ENCODE measurements around the gene TOX4. TPM values are rescaled to one million over a fixed set of nuclear protein-coding genes. Genes with fewer than 3 reads are reported as not detected.

The TOX4 gene
- total RNA-seq, 4 donors from 2014 or later = 28.0 to 45.2 (median 39.9) TPM

DNA sequence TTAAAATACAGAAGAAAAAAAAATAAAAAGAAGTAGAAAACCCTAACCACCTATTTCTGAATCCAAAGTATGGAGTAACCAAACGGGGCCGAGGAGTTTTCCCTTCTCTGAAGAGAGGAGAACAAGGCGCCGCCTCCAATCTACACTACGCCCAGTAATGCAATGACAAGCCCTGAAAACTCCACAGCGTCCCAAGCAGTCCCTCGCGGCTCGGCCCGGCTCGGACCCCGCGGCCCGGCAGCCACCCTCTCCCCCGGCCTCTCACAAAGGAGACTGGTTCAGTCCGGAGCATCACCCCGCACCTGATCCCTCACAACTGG lies 21.4 kb upstream of the TOX4 start:
- 0% methylated on average over 17 of the region's 17 CpGs for WGBS, 2 donors
- H3K36me3 ChIP-seq = peaks cover 0 to 26% (median 0%) of the 10 kb centered on the region in 3 donors
- H3K9me3 ChIP-seq = no peaks in the 10 kb centered on the region
- peaks cover 0 to 34% (median 14%) of the 10 kb centered on the region in 4 donors for H3K4me1 ChIP-seq
- H3K4me3 ChIP-seq = peak overlapping the region; percentile 79 to 93 (median 80)
- peak overlapping the region; percentile 86 to 99 (median 94) for H3K27ac ChIP-seq
- H3K27me3 ChIP-seq = no peaks in the 10 kb centered on the region
- TF ChIP-seq CTCF (IDR thresholded peaks at IDR 0.05) = no peak
- no peak for DNase-seq (ENCODE audit: low spot score in 2 of 2)

GRCh38 chr14:21455912-21456667 lies 20.9 kb upstream of the TOX4 start, which contains the start of gene CHD8:
CHD8 (minus strand) TSS chr14:21456123; CDS start chr14:21431643, 24,480 bp downstream.
- DNase-seq (ENCODE audit: low spot score in 2 of 2) = peak; percentile 98 to 99
- peaks cover 0 to 32% (median 0%) of the 10 kb centered on the region in 3 donors for H3K36me3 ChIP-seq
- 1% methylated on average over 30 to 35 of the region's 36 CpGs for WGBS, 2 donors

GRCh38 chr14:21467616-21468015 lies 9.4 kb upstream of the TOX4 start:
- 35 to 45% methylated on average over 1 of the region's 1 CpG for WGBS, 2 donors
- no peaks in the 10 kb centered on the region for H3K9me3 ChIP-seq
- no peak overlapping the region for H3K4me3 ChIP-seq
- H3K27ac ChIP-seq = peak overlapping the region in 2 of 4 donors; percentile 4 to 38
- H3K4me1 ChIP-seq = peaks cover 0 to 6% (median 0%) of the 10 kb centered on the region in 4 donors
- TF ChIP-seq POLR2A (IDR thresholded peaks at IDR 0.05) (no peak), CTCF (IDR thresholded peaks at IDR 0.05) (no peak), EP300 (IDR thresholded peaks at IDR 0.05) (no peak)
- H3K36me3 ChIP-seq = peaks cover 0 to 66% (median 0%) of the 10 kb centered on the region in 3 donors
- no peaks in the 10 kb centered on the region for H3K27me3 ChIP-seq
- no peak for DNase-seq (ENCODE audit: low spot score in 2 of 2)

More at GRCh38 chr14:21455912-21456667, 20.9 kb upstream of the TOX4 start, which contains the start of gene CHD8:
- H3K27ac ChIP-seq = peak within 1 kb of the TSS; percentile 94 to 99 (median 96)
- H3K9me3 ChIP-seq = no peaks in the 10 kb centered on the region
- TF ChIP-seq POLR2A (IDR thresholded peaks at IDR 0.05) (peak; percentile 20 to 51), EP300 (IDR thresholded peaks at IDR 0.05) (peak; percentile 86 to 93), CTCF (IDR thresholded peaks at IDR 0.05) (peak; percentile 52 to 77 (median 57))
- peak within 1 kb of the TSS; percentile 79 to 93 (median 80) for H3K4me3 ChIP-seq
- no peaks in the 10 kb centered on the region for H3K27me3 ChIP-seq
- H3K4me1 ChIP-seq = peaks cover 0 to 32% (median 14%) of the 10 kb centered on the region in 4 donors

GRCh38 chr14:21475767-21476522 lies 1.1 kb upstream of the TOX4 start:
- WGBS, 2 donors = 45 to 46% methylated on average over 10 of the region's 10 CpGs
- Histone ChIP-seq H3K36me3 (peaks cover 0 to 33% (median 0%) of the 10 kb centered on the region in 3 donors), H3K9me3 (no peaks in the 10 kb centered on the region), H3K4me3 (peak overlapping the region; percentile 67 to 94 (median 82)), H3K27ac (peak overlapping the region; percentile 73 to 97 (median 92)), H3K4me1 (peaks cover 0 to 30% (median 16%) of the 10 kb centered on the region in 4 donors), H3K27me3 (no peaks in the 10 kb centered on the region)
- DNase-seq (ENCODE audit: low spot score in 2 of 2) = no peak
- TF ChIP-seq EP300 (IDR thresholded peaks at IDR 0.05) (no peak), CTCF (IDR thresholded peaks at IDR 0.05) (no peak), POLR2A (IDR thresholded peaks at IDR 0.05) (no peak)

Data from tibial nerve (tissue), 4 donors.